Daoy (cell line): ENCODE data around the gene PKD1. TPM values are rescaled to one million over a fixed set of nuclear protein-coding genes. Genes with fewer than 3 reads are reported as not detected.
A peak's percentile ranks its signal among the peaks of the same experiment; 100 is the strongest.

Experiments
- DNase-seq: peaks from one replicate; pipeline ENCODE4 v3.0.0-alpha.2; 2015; ENCODE audit warnings: low read depth
- total RNA-seq: library from RNA; depleted of rRNA; stranded (reverse); fragments of >200 nt; shearing (Covaris generic); gene quantifications from 2 replicates; pipeline ENCODE4 v1.2.3, GENCODE V29; 2014

The PKD1 gene
- total RNA-seq, 1 experiment from 2014 or later = 46.5 TPM

- DNase-seq = no peak
These were observed 35.1 kb upstream of the PKD1 start for GRCh38 chr16:2170587-2171435.

GRCh38 chr16:2170080-2170479, 34.4 kb upstream of the PKD1 start:
- DNase-seq = no peak

GRCh38 chr16:2167068-2167638, 31.5 kb upstream of the PKD1 start:
- DNase-seq = no peak

GRCh38 chr16:2166263-2167067, 30.8 kb upstream of the PKD1 start:
- DNase-seq = no peak

GRCh38 chr16:2165861-2166260, 30.2 kb upstream of the PKD1 start:
- no peak for DNase-seq

GRCh38 chr16:2163211-2163881, 27.6 kb upstream of the PKD1 start:
- DNase-seq = peak; percentile 38

GRCh38 chr16:2162676-2163118, 27.0 kb upstream of the PKD1 start:
- no peak for DNase-seq

- no peak for DNase-seq
These were observed 26.2 kb upstream of the PKD1 start for GRCh38 chr16:2161911-2162310.

- peak; percentile 58 for DNase-seq
These were observed 25.3 kb upstream of the PKD1 start for GRCh38 chr16:2160915-2161551.

GRCh38 chr16:2159175-2159838, 23.6 kb upstream of the PKD1 start:
- DNase-seq = peak; percentile 45

GRCh38 chr16:2158262-2158638, 22.6 kb upstream of the PKD1 start:
- no peak for DNase-seq

- DNase-seq = no peak
These were observed 22.0 kb upstream of the PKD1 start for GRCh38 chr16:2157480-2158261.

GRCh38 chr16:2156849-2157224, 21.1 kb upstream of the PKD1 start:
- no peak for DNase-seq

GRCh38 chr16:2155977-2156848, 20.5 kb upstream of the PKD1 start:
- peak; percentile 50 for DNase-seq

GRCh38 chr16:2155091-2155950, 19.6 kb upstream of the PKD1 start, which contains the start of gene TRAF7:
TSS of gene TRAF7 (plus strand) at chr16:2155782. CDS start at chr16:2163921, 8,139 bp downstream.
- DNase-seq = peak; percentile 100

- DNase-seq = no peak
These were observed 18.9 kb upstream of the PKD1 start for GRCh38 chr16:2154533-2155090.

GRCh38 chr16:2152695-2153506, 17.2 kb upstream of the PKD1 start:
- peak; percentile 56 for DNase-seq
